B cell (primary cell): ENCODE results near the gene HAPSTR1.

ENCODE experiments used
- EZH2 ChIP-seq: IDR thresholded peaks from 2 replicates; pipeline ENCODE4 v1.6.1; 2012; ENCODE audit warnings: borderline replicate concordance, low read depth, mild to moderate bottlenecking, moderate library complexity, low read length; ENCODE audit not compliant: insufficient read depth, poor library complexity, severe bottlenecking
- TF ChIP-seq, protein P1 (sequence below): fragments of 200-600 bp; IDR thresholded peaks from one replicate; pipeline ENCODE4 v1.8.0; 2022; ENCODE audit warnings: antibody characterized with exemption, mild to moderate bottlenecking

DNA sequence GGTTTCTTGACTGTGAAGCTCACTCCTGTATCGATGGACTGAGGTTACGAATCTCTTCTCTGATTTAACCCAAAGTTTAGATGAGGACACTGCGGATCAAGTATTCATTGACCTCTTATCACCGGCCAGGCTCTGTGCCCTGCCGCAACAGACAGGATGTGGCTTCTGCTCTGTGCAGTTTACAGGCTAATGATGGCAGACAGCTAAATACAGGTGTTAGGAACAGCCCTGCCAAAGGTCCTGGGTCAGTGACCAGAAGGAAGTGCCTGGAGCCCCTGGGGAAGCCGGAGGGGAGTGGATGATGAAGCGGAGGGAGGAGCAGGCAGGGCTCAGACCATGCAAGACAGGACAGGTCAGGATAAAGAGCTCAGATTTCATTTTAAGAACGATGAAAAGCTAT is 44.4 kb downstream of the HAPSTR1 start:
- no peak for TF ChIP-seq EZH2
- TF ChIP-seq, protein P1, sequence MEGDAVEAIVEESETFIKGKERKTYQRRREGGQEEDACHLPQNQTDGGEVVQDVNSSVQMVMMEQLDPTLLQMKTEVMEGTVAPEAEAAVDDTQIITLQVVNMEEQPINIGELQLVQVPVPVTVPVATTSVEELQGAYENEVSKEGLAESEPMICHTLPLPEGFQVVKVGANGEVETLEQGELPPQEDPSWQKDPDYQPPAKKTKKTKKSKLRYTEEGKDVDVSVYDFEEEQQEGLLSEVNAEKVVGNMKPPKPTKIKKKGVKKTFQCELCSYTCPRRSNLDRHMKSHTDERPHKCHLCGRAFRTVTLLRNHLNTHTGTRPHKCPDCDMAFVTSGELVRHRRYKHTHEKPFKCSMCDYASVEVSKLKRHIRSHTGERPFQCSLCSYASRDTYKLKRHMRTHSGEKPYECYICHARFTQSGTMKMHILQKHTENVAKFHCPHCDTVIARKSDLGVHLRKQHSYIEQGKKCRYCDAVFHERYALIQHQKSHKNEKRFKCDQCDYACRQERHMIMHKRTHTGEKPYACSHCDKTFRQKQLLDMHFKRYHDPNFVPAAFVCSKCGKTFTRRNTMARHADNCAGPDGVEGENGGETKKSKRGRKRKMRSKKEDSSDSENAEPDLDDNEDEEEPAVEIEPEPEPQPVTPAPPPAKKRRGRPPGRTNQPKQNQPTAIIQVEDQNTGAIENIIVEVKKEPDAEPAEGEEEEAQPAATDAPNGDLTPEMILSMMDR: no peak
